Measurements from ENCODE around the gene GABRB2.
"Not testable (repeated sequence)": the region's sequence is repeated elsewhere in the genome, so short reads cannot be mapped to it uniquely, and the experiment has no call there.

Gene GABRB2

DNA sequence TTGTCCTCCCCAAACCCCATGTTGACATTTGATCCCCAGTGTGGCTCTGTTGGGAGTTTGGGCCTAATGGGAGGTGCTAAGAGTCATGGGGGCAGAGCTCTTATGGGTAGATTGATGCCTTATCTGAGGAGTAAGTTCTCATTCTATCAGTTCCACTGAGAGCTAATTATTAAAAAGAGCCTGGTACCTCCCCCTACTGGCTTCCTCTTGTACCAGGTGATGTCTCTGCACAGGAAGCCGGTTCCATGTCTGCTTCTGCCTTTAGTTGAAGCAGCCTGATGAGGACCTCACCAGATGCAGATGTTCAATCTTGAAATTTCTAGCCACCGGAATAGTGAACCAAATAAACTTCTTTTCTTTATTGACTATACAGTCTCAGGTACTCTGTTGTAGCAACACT is 10.8 kb downstream of the GABRB2 start:
- Mint-ChIP-seq H3K36me3 (ENCODE audit: low read depth) (no peaks in the 10 kb centered on the region), H3K9me3 (no peaks in the 10 kb centered on the region), H3K4me1 (ENCODE audit: low read depth) (no peaks in the 10 kb centered on the region), H3K4me3 (no peak overlapping the region), H3K27ac (no peak overlapping the region), H3K27me3 (no peaks in the 10 kb centered on the region)
- no peak for DNase-seq

DNA sequence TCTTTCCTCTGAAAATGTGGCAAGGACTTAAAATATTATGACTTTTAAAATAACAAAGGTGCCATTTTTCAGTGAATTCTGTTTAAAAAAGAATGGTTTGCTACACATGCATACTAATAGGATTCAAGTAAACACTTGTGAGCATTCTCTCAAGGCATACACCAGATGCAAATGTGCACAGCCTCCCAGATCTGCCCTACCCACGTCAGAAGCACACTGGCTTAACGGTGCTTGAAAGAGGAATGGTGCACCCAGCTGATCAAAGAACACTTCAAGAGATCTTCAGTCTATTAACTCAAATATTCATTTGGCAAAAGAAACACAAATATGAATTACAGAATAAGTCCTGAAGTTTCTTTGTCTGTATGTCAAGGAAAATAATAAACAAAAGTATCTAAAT is 15.8 kb downstream of the GABRB2 start:
- no peaks in the 10 kb centered on the region for H3K4me1 Mint-ChIP-seq (ENCODE audit: low read depth)
- no peaks in the 10 kb centered on the region for H3K27me3 Mint-ChIP-seq
- H3K9me3 Mint-ChIP-seq = no peaks in the 10 kb centered on the region
- H3K4me3 Mint-ChIP-seq = no peak overlapping the region
- DNase-seq = no peak
- H3K27ac Mint-ChIP-seq = no peak overlapping the region
- no peaks in the 10 kb centered on the region for H3K36me3 Mint-ChIP-seq (ENCODE audit: low read depth)

DNA sequence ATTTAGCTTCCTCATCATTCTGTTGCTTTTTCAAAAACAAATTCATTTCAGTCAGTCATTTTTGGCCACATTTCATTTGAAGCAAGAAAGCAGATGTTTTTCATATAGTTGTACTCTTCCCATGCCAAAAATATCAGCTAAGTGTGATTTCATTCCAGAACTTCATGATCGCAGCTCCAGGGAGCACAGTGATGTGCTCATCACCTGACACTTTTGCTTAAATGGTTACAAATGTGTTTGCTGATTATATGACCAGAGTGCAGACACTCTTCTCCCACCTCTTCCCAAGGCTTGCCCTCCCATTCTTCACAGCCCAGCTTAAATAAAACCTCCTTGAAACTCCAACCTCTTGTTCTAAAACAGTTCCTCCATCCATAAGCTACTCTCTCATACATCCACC is 32.6 kb downstream of the GABRB2 start:
- Mint-ChIP-seq H3K36me3 (ENCODE audit: low read depth) (no peaks in the 10 kb centered on the region), H3K27me3 (no peaks in the 10 kb centered on the region), H3K27ac (no peak overlapping the region), H3K4me3 (no peak overlapping the region), H3K9me3 (peaks cover 10% of the 10 kb centered on the region), H3K4me1 (ENCODE audit: low read depth) (no peaks in the 10 kb centered on the region)
- DNase-seq = no peak

DNA sequence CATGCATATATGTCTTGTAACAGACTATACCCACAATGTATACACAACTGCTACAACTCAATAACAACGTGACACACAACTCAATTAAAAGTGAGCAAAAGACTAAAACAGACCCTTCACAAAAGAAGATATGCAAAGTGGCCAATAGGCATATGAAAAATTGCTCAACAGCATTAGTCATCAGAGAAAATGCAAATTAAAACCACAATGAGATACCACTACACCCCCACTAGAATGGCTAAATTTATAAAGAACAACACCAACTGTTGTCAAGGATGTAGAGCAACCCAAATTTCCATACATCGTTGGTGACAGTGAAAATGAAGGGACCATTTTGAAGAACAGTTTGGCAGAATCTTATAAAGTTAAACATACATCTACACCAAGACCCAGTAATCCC is 38.9 kb downstream of the GABRB2 start:
- DNase-seq = no peak
- H3K9me3 Mint-ChIP-seq = peaks cover 1% of the 10 kb centered on the region

DNA sequence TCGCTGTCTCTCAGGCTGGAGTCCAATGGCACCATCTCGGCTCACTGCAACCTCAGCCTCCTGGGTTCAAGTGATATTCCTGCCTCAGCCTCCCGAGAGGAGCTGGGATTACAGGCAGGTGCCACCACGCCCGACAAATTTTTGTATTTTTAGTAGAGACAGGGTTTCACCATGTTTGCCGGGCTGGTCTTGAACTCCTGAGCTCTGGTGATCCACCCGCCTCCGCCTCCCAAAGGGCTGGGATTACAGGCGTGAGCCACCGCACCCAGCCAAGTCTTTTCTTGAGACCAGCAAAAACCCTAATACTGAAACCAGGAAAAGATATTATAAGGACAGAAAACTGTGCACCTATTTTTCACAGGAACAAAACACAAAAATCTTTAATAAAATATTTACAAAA is 41.4 kb downstream of the GABRB2 start:
- H3K4me1 Mint-ChIP-seq (ENCODE audit: low read depth); H3K4me3 Mint-ChIP-seq: not testable (repeated sequence)

More for the DNA sequence above, 38.9 kb downstream of the GABRB2 start:
- Mint-ChIP-seq H3K27me3 (no peaks in the 10 kb centered on the region), H3K36me3 (ENCODE audit: low read depth) (no peaks in the 10 kb centered on the region), H3K4me1 (ENCODE audit: low read depth) (no peaks in the 10 kb centered on the region), H3K4me3 (no peak overlapping the region), H3K27ac (no peak overlapping the region)

DNA sequence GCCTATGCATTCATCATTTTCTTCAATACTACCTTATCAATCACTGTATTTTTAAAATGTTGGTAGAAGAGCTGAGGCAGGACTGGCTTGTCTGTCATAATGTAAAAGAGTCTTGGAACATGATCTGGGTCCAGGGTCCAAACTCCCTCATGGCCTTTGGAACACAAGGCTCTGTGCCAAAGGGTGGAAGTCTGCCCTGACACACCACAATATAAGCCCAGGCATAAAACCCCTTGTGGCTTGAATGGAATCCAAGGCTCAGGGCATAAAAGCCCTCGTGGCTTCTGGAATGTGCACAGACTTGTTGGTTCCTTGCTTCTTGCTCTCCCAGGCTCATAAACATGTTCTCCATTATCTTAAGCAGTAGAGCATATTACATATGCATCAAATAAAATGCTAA is 48.0 kb downstream of the GABRB2 start:
- DNase-seq = no peak
- Mint-ChIP-seq H3K4me1 (ENCODE audit: low read depth) (no peaks in the 10 kb centered on the region), H3K27me3 (no peaks in the 10 kb centered on the region), H3K4me3 (no peak overlapping the region), H3K9me3 (peaks cover 4% of the 10 kb centered on the region), H3K36me3 (ENCODE audit: low read depth) (no peaks in the 10 kb centered on the region), H3K27ac (no peak overlapping the region)

More for the DNA sequence above, 41.4 kb downstream of the GABRB2 start:
- H3K36me3 Mint-ChIP-seq (ENCODE audit: low read depth); DNase-seq; H3K27ac Mint-ChIP-seq; H3K27me3 Mint-ChIP-seq; H3K9me3 Mint-ChIP-seq: not testable (repeated sequence)

DNA sequence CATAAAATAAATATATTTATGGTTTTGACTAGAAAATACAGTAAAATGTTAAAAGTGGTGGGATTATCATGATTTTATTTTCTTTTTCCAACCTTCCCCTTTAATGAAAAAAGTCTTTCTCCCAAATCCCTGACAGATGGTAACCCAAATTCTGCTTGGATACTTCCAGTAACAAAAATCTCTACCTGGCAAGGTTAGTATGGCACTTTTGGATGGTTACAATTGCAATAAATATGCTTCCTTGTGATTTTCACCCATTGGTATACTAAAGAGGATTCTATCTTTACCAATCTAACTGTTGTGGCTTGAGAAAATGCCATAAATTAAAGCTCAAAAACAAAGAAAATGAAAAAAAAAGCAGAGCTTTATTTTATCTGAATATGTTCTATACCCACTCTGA is 62.8 kb downstream of the GABRB2 start:
- Mint-ChIP-seq H3K4me3 (no peak overlapping the region), H3K4me1 (ENCODE audit: low read depth) (no peaks in the 10 kb centered on the region), H3K9me3 (peaks cover 5% of the 10 kb centered on the region), H3K27me3 (no peaks in the 10 kb centered on the region), H3K36me3 (ENCODE audit: low read depth) (no peaks in the 10 kb centered on the region), H3K27ac (no peak overlapping the region)
- no peak for DNase-seq

DNA sequence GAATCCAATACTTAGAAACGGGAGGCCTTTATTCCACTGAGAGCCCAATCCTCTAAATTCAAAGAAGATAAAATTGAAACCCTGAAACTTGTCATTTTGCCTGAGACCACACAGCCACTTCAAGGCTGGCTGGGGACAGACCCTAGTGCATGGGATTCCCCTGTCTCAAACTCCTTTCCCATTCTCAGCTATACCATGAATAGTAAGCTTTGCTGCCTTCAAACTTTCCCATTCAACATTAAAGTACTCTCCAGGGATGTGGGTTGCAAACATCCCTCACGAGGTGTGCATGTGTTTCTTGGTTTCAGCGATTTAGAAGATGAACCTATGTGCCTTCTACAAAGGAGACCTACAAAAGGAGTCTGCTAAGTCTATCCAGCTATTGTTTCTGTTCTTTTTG is 64.6 kb downstream of the GABRB2 start:
- DNase-seq = no peak
- Mint-ChIP-seq H3K27me3 (no peaks in the 10 kb centered on the region), H3K36me3 (ENCODE audit: low read depth) (no peaks in the 10 kb centered on the region), H3K4me1 (ENCODE audit: low read depth) (no peaks in the 10 kb centered on the region), H3K27ac (no peak overlapping the region), H3K9me3 (peaks cover 5% of the 10 kb centered on the region), H3K4me3 (no peak overlapping the region)

DNA sequence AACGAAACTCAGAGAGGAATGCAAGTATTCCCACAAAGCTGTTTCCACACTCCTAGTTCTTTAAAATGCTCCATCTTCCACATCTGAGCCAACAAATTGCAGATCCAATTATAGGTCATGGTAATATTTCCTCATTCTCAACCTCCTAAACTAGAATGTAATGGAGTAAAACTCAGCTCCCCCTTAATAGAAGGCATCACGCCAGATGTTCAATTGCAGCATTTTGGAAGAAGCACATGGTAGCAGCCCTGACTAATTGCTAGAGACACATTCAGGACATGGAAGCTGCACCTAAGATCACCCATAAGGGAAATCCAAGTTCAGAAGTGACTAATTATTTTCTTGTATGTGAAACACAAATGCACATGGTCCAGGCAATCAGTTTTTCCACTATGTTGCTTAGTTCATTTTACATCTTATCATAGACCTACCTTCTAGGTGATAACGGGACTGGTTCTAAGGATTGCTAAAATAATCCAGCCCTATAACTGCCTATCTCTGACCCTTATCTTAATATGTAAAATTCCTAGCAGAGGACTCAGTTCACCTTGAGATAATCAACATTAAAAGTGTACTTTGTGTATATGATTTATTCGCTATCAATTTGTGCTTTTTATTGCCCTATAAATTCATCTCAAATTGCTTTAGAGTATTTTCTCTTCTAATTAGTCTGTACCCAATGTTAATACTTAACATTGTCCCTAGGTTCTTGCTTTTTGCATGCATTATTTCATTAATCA is 75.1 kb downstream of the GABRB2 start:
- H3K4me1 Mint-ChIP-seq (ENCODE audit: low read depth) = no peaks in the 10 kb centered on the region
- no peaks in the 10 kb centered on the region for H3K36me3 Mint-ChIP-seq (ENCODE audit: low read depth)

DNA sequence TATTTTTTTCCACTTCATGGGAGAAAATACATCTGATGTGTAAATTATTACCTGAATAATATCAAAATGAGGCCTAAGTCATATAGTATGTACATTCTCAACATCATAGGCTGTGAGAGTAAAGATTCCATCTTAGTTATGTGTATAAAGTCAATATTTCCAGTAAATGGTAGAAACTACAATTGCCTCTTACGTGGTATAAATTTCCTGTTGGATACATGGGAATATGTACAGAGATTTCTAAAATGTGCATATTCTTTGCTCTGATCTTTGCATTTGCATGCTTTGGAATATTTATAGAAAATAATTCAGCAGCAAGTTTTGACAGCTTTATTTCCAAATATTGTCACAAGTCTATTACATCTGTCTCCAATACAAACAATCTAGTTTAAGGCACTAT is 78.8 kb downstream of the GABRB2 start:
- no peak overlapping the region for H3K4me3 Mint-ChIP-seq
- H3K36me3 Mint-ChIP-seq (ENCODE audit: low read depth) = no peaks in the 10 kb centered on the region
- no peaks in the 10 kb centered on the region for H3K4me1 Mint-ChIP-seq (ENCODE audit: low read depth)
- no peaks in the 10 kb centered on the region for H3K9me3 Mint-ChIP-seq
- H3K27me3 Mint-ChIP-seq = no peaks in the 10 kb centered on the region
- DNase-seq = no peak
- H3K27ac Mint-ChIP-seq = no peak overlapping the region

More for the DNA sequence above, 75.1 kb downstream of the GABRB2 start:
- H3K9me3 Mint-ChIP-seq = peaks cover 7% of the 10 kb centered on the region
- H3K4me3 Mint-ChIP-seq = no peak overlapping the region
- no peak for DNase-seq
- H3K27me3 Mint-ChIP-seq = no peaks in the 10 kb centered on the region
- no peak overlapping the region for H3K27ac Mint-ChIP-seq

DNA sequence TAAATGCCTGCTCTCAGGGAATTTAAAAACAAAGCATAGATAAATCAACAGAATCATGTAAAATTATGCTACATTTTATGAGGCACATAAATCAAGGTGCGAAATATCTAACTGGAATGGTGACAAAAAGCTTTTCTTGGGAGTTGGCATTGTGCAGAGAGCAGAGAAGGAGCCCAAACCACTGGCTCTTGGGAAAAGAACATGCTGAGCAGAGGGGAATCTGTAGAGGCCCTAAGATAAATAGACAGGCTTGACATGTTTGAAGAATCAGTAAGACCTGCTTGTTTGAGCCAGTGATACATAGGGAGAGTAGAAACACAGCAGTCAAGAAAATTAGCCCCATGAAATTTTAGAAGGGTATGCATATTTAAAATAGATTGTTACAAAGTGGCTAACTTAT is 85.8 kb downstream of the GABRB2 start:
- Mint-ChIP-seq H3K27me3 (no peaks in the 10 kb centered on the region), H3K27ac (no peak overlapping the region), H3K36me3 (ENCODE audit: low read depth) (no peaks in the 10 kb centered on the region), H3K4me3 (no peak overlapping the region), H3K9me3 (no peaks in the 10 kb centered on the region), H3K4me1 (ENCODE audit: low read depth) (no peaks in the 10 kb centered on the region)
- DNase-seq = no peak

DNA sequence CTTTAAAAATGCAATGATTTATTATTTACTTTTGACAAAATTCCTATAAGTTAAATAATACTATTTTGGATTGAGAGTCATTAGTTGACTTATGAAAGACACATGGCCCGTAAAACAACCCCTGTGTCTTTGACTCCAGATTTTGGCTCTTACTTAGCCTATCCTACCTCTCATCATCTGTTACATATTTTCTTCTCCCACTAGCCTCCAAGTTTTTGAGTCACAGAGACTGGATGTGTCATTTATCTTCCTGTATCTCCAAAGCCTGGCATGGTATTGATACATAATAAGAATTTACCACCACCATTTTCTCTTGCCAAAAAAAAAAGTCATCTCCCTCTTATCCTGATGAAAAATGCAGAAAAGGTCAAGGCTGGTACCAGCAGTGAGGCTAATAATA is 99.9 kb downstream of the GABRB2 start:
- H3K4me1 Mint-ChIP-seq (ENCODE audit: low read depth) = no peaks in the 10 kb centered on the region
- H3K27ac Mint-ChIP-seq = no peak overlapping the region
- no peaks in the 10 kb centered on the region for H3K36me3 Mint-ChIP-seq (ENCODE audit: low read depth)
- no peaks in the 10 kb centered on the region for H3K27me3 Mint-ChIP-seq
- peaks cover 2% of the 10 kb centered on the region for H3K9me3 Mint-ChIP-seq
- no peak overlapping the region for H3K4me3 Mint-ChIP-seq
- no peak for DNase-seq

DNA sequence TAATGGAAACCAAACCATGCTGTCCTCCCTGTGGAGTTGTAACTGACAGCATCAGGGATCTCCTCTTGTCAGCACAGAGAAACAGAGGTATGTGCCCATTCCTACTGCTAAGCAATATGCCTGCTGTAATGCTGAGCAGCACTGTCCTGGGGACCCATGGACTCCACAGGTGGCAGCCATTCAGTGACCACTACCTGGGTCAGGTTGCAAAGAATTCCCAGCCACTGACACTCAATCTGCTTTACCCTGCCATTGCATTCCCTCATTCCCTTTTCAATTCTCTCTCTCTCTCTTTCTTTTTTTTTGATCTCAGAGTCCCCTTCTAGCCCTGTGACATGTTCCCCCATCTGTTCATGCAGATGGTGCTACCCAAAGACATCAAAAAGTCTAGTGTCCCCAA is 104.1 kb downstream of the GABRB2 start:
- H3K27me3 Mint-ChIP-seq = no peaks in the 10 kb centered on the region
- no peak for DNase-seq
- H3K4me3 Mint-ChIP-seq = no peak overlapping the region
- H3K4me1 Mint-ChIP-seq (ENCODE audit: low read depth) = no peaks in the 10 kb centered on the region
- no peaks in the 10 kb centered on the region for H3K36me3 Mint-ChIP-seq (ENCODE audit: low read depth)
- H3K27ac Mint-ChIP-seq = no peak overlapping the region
- peaks cover 4% of the 10 kb centered on the region for H3K9me3 Mint-ChIP-seq

DNA sequence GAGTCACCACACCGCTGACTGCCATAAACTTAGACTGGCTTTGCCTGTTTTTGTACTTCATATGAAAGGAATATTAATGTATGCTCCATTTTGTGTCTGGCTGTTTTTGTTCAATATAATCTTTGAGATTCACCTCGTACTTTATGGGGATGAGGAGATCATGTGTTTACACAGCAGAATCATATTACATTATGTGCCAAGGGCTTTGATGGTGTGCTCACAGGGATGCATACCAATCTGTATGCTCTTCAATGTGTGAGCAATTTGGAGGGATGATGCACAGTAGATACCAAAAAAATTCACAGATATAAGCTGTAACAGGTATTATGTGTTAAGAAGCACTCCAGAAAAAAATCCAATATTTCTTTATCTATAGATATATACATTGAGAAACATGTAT is 113.7 kb downstream of the GABRB2 start:
- H3K9me3 Mint-ChIP-seq = no peaks in the 10 kb centered on the region
- no peak overlapping the region for H3K27ac Mint-ChIP-seq
- H3K27me3 Mint-ChIP-seq = no peaks in the 10 kb centered on the region
- H3K4me1 Mint-ChIP-seq (ENCODE audit: low read depth) = no peaks in the 10 kb centered on the region
- no peaks in the 10 kb centered on the region for H3K36me3 Mint-ChIP-seq (ENCODE audit: low read depth)
- no peak overlapping the region for H3K4me3 Mint-ChIP-seq
- DNase-seq = no peak

DNA sequence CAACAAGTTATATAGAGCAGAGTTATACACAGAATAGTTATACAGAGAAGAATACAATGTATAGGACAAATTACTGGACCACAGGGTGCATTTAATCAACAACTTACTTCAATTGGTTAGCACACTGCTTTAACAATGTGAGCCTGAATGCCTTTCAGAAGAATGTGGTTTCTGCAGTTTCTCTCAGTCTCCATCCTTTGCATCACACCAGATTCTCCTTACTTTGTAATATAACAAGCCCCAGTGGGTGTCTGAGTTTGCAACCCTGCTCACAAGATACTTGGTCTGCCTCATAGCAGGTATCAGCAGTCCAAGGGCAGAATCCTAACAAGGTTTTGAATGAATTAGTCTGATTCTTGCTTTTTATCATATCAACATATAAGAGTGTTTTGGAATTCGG is 114.6 kb downstream of the GABRB2 start:
- no peak overlapping the region for H3K27ac Mint-ChIP-seq
- DNase-seq = no peak
- H3K27me3 Mint-ChIP-seq = no peaks in the 10 kb centered on the region
- no peaks in the 10 kb centered on the region for H3K36me3 Mint-ChIP-seq (ENCODE audit: low read depth)
- H3K4me3 Mint-ChIP-seq = no peak overlapping the region
- H3K4me1 Mint-ChIP-seq (ENCODE audit: low read depth) = no peaks in the 10 kb centered on the region
- no peaks in the 10 kb centered on the region for H3K9me3 Mint-ChIP-seq

DNA sequence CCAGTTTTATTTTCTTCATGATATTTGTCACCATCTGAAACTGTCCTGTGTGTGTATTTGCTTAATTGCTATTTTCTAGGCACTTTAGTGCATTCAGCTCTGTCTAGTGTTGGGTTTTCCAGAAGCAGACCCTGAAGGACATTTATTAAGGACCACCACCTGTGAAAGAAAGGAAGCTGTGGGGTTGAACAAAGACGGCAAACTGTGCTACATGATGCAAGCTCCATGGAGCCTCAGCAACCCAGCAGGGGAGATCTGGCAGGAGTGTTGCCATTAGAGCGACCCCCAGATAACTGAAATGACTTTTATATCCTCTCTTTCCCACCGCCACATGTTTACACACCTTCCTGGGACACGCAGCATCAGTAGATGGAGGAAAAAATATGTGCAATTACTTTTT is 125.5 kb downstream of the GABRB2 start:
- Mint-ChIP-seq H3K9me3 (peaks cover 4% of the 10 kb centered on the region), H3K4me1 (ENCODE audit: low read depth) (no peaks in the 10 kb centered on the region), H3K4me3 (no peak overlapping the region), H3K36me3 (ENCODE audit: low read depth) (no peaks in the 10 kb centered on the region), H3K27ac (no peak overlapping the region), H3K27me3 (no peaks in the 10 kb centered on the region)
- DNase-seq = no peak

Measured in activated T-cell treated with anti-CD3 and anti-CD28 coated beads, Interleukin-2, amount 50 U/mL, for 24 hours (primary cell).